ENCODE data around the gene KPNA4.
"Not testable (repeated sequence)": the region's sequence is repeated elsewhere in the genome, so short reads cannot be mapped to it uniquely, and the experiment has no call there.

Gene KPNA4

DNA sequence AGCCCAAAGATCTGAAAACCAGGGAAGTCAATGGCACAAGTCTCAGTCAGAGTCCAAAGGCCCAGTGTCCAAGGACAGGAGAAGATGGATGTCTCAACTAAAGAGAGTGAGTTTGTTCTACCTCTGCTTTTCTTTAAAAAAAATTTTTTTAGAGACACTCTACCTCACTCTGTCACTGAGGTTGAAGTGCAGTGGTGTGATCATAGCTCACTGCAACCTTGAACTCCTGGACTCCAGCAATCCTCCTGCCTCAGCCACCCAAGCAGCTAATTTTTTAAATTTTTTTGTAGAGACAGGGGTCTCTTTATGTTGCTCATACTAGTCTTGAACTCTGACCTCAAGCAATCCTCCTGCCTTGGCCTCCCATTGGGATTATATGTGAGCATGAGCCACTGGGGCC, 39.9 kb upstream of the KPNA4 start:
- H3K27ac ChIP-seq = no peak overlapping the region
- TF ChIP-seq, protein P1, sequence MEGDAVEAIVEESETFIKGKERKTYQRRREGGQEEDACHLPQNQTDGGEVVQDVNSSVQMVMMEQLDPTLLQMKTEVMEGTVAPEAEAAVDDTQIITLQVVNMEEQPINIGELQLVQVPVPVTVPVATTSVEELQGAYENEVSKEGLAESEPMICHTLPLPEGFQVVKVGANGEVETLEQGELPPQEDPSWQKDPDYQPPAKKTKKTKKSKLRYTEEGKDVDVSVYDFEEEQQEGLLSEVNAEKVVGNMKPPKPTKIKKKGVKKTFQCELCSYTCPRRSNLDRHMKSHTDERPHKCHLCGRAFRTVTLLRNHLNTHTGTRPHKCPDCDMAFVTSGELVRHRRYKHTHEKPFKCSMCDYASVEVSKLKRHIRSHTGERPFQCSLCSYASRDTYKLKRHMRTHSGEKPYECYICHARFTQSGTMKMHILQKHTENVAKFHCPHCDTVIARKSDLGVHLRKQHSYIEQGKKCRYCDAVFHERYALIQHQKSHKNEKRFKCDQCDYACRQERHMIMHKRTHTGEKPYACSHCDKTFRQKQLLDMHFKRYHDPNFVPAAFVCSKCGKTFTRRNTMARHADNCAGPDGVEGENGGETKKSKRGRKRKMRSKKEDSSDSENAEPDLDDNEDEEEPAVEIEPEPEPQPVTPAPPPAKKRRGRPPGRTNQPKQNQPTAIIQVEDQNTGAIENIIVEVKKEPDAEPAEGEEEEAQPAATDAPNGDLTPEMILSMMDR (IDR thresholded peaks at IDR 0.05) = no peak
- no peak overlapping the region for H3K4me3 ChIP-seq
- DNase-seq (ENCODE audit: low spot score) = no peak

DNA sequence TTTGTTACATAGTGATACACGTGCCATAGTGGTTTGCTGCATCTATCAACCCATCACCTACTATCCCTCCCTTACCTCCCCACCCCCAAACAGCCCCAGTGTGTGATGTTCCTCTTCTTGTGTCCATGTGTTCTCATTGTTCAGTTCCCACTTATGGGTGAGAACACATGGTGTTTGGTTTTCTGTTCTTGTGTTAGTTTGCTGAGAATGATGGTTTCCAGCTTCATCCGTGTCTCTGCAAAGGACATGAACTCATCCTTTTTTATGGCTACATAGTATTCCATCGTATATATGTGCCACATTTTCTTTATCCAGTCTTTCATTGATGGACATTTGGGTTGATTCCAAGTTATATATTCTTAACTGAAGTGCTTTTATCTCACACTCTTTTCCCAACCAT, 38.5 kb upstream of the KPNA4 start:
- H3K27ac ChIP-seq; DNase-seq (ENCODE audit: low spot score); H3K4me3 ChIP-seq: not testable (repeated sequence)

DNA sequence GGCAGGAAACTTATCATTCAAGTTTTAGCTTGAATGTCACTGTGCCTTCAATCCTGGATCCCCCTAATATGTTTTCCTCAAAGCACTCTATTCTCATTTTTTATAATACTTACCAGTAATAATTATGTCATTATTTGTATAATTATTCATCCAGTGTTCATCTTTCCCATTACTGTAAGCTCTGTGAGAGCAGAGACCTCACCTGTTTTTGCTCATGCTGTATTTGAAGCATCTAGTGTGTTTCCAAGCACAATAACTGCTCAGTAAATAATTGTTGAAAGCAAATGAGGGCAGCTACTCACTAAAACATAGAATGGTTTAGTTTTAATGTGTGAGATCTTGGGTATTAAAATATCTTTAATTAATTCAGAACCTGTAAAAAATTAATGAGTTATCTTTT, 36.9 kb upstream of the KPNA4 start:
- TF ChIP-seq, protein P1 (IDR thresholded peaks at IDR 0.05) = no peak
- DNase-seq (ENCODE audit: low spot score) = no peak

DNA sequence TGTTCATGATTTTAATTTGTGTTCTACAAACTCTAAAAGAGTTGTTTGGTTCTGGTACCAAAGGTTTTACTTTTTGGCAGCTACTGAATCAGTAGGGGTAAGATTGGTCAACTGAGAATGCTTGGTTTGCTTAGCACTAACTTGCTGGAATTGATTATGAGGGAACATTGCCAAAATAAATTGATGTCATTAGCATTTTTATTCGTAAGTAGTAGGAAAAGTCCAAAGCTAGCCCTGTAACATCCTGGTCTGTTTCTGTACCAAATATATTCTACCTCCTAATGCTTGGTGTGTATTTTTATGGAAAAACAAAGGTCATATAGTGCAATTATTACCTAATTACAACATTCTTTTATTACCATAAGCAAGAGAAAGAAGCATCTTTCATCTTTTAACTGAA, 35.9 kb upstream of the KPNA4 start:
- DNase-seq (ENCODE audit: low spot score) = no peak
- no peak overlapping the region for H3K27ac ChIP-seq
- no peak overlapping the region for H3K4me3 ChIP-seq
- TF ChIP-seq, protein P1 (IDR thresholded peaks at IDR 0.05) = no peak

More for the DNA sequence above, 36.9 kb upstream of the KPNA4 start:
- H3K4me3 ChIP-seq = no peak overlapping the region
- no peak overlapping the region for H3K27ac ChIP-seq

DNA sequence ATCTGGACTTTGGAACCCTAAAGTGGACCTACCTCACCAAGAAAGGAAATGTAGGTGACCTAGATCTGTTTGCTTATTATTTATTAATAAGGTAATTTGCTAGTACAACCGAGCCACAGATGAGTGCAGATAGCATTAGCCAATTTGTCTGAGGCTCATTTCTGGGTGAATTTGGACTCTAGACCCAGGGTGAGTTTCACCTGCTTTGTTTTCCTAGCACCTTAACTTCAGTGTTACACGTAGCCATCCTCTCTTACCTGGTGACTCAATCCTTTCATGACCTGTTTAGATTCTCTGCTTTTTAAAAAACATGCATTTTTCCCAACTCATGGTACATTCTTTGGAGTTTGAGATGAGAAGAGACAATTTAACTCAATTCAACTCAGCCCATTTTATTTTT, 33.5 kb upstream of the KPNA4 start:
- TF ChIP-seq, protein P1 (IDR thresholded peaks at IDR 0.05) = no peak
- DNase-seq (ENCODE audit: low spot score) = no peak
- Histone ChIP-seq H3K4me3 (no peak overlapping the region), H3K27ac (no peak overlapping the region)

DNA sequence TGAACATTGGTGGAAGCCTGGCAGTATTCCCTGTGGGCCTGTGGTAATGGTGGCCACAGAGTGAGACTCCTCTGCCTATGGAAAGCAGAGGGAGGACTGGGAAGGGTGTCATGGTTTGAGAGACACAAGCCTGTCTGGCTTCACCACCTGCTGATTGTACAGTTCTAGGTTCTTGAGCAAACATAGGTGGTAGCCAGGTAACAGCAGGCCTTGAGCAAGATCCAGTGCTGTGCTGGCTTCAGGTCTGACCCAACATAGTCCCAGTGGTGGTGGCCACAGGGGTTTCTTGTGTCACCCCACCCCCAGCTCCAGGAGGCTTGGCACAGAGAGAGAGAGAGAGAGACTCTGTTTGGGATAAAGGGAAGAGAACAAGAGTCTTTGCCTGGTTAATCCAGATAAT, 22.7 kb upstream of the KPNA4 start:
- Histone ChIP-seq H3K27ac (no peak overlapping the region), H3K4me3 (no peak overlapping the region)
- DNase-seq (ENCODE audit: low spot score) = no peak
- TF ChIP-seq, protein P1 (IDR thresholded peaks at IDR 0.05) = no peak

DNA sequence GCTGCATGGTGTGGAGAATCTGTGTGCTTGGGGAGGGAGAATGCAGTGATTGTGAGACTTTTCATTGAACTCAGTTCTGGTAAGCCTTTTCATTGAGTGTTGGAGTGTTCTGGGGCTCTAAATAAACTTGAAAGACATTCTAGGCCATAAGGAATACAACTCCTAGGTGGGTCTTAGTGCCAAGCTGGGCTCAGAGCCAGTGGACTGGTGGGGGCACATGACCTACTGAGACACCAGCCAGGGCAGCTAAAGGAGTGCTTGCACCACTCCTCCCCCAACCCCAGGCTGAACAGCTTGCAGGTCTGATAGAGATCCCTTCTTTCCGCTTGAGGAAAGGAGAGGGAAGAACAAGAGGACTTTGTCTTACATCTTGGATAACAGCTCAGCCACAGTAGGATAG, 21.7 kb upstream of the KPNA4 start:
- DNase-seq (ENCODE audit: low spot score) = no peak
- H3K27ac ChIP-seq = no peak overlapping the region
- TF ChIP-seq, protein P1 (IDR thresholded peaks at IDR 0.05) = no peak
- H3K4me3 ChIP-seq = no peak overlapping the region

DNA sequence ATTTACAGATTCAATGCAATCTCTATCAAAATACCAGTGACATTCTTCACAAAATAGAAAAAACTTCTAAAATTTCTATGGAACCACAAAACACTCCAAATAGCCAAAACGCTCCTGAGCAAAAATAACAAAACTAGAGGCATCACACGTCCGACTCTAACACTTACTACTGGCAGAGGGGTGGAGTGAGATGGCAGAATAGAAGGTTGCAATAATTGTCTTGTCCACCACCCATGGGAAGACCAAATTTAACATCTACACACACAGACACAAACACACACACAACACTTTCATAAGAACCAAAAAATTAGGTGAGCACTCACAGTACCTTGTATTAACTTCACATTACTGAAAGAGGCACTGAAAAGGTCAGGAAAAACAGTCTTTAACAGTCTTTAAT, 21.3 kb upstream of the KPNA4 start:
- DNase-seq (ENCODE audit: low spot score) = no peak
- TF ChIP-seq, protein P1 (IDR thresholded peaks at IDR 0.05) = no peak
- H3K4me3 ChIP-seq = no peak overlapping the region
- H3K27ac ChIP-seq = no peak overlapping the region

Measured in coronary artery (tissue), 2 donors.